Transverse colon (tissue), 4 donors: Measurements from ENCODE around the gene ZBTB7C. TPM values are rescaled to one million over a fixed set of nuclear protein-coding genes. Genes with fewer than 3 reads are reported as not detected.

Experiments
- DNase-seq: peaks from one replicate; pipeline ENCODE4 v3.0.0-alpha.2; 2019
- H3K27ac ChIP-seq, 4 donors: fragments of 200-600 bp; sonication (generic); 2 replicates each; pipeline ENCODE4 v1.5.1; 2016 to 2018; ENCODE audit warnings: inconsistent platforms in 4 of 4
- H3K27me3 ChIP-seq: fragments of 200-600 bp; sonication (generic); 2 replicates; pipeline ENCODE4 v1.5.1; 2017; ENCODE audit warnings: inconsistent platforms
- H3K36me3 ChIP-seq, 4 donors: fragments of 200-600 bp; sonication (generic); 2 replicates each; pipeline ENCODE4 v1.5.1; 2017 to 2019; ENCODE audit warnings: inconsistent platforms in 4 of 4
- H3K4me1 ChIP-seq, 4 donors: fragments of 200-600 bp; sonication (generic); 2 replicates each; pipeline ENCODE4 v1.5.1; 2017 to 2020; ENCODE audit warnings: inconsistent platforms in 4 of 4
- H3K4me3 ChIP-seq, 4 donors: fragments of 200-600 bp; sonication (generic); 1 replicate in 1 of 4; 2 replicates in 3 of 4; pipeline versions ENCODE4 v1.5.1 to v1.6.1; 2017 to 2019; ENCODE audit warnings: inconsistent platforms in 4 of 4
- H3K9me3 ChIP-seq, 2 donors: fragments of 200-600 bp; sonication (generic); 2 replicates each; pipeline ENCODE4 v1.5.1; 2017 to 2019; ENCODE audit warnings: inconsistent platforms in 2 of 2
- EP300 ChIP-seq: sonication (generic); formaldehyde crosslinking; IDR thresholded peaks from one replicate; pipeline ENCODE4 v1.6.1; 2017; ENCODE audit warnings: antibody characterized with exemption, low read depth
- POLR2A ChIP-seq: fragments of 450-650 bp; IDR thresholded peaks from one replicate; pipeline ENCODE4 v1.6.1; 2016; ENCODE audit warnings: antibody characterized with exemption, mild to moderate bottlenecking, moderate library complexity
- POLR2AphosphoS5 ChIP-seq, 3 donors: sonication (generic); formaldehyde crosslinking; IDR thresholded peaks; one replicate each; pipeline ENCODE4 v1.6.1; 2016; ENCODE audit warnings: antibody characterized with exemption in 3 of 3
- WGBS, 2 donors: methylation state at CpG; one replicate each; pipeline ENCODE4 v1.1.5; 2018; ENCODE audit warnings: low coverage in 1 of 2; 5-methylcytosine and 5-hydroxymethylcytosine counted together
- in situ Hi-C, 4 donors: fragments of 200-750 bp; cut with MboI; loops; one replicate each; pipeline versions ENCODE4 v1.15.0 to v1.15.1; 2017; ENCODE audit warnings: low sequenced_read_pairs in 3 of 4, low pct_ligation_motif_present in 1 of 4, low pct_unique_long_range_greater_than_20kb in 1 of 4
- intact Hi-C: fragments of 100-400 bp; cut with DNase I; formaldehyde crosslinking; loops from one replicate; pipeline ENCODE4 v1.15.1; 2023; ENCODE audit warnings: low total_unique reads
- total RNA-seq, 4 donors: library from RNA; depleted of rRNA; stranded (reverse); fragments of >200 nt; gene quantifications; one replicate each; pipeline ENCODE4 v1.1.0, GENCODE V29; 2016
- TF ChIP-seq, protein P1 (sequence below), 5 experiments: fragments of 200-600 bp in 3 of 5; fragments of 450-650 bp in 2 of 5; sonication (generic) in 3 of 5; IDR thresholded peaks; 1 replicate in 2 of 5; 2 replicates in 3 of 5; pipeline ENCODE4 v1.5.1; 2016 to 2017; ENCODE audit warnings: antibody characterized with exemption in 5 of 5, inconsistent platforms in 3 of 5, mild to moderate bottlenecking in 2 of 5, moderate library complexity in 1 of 5

Gene ZBTB7C
- total RNA-seq, 4 donors from 2014 or later = 38.4 to 81.2 (median 47.5) TPM

DNA sequence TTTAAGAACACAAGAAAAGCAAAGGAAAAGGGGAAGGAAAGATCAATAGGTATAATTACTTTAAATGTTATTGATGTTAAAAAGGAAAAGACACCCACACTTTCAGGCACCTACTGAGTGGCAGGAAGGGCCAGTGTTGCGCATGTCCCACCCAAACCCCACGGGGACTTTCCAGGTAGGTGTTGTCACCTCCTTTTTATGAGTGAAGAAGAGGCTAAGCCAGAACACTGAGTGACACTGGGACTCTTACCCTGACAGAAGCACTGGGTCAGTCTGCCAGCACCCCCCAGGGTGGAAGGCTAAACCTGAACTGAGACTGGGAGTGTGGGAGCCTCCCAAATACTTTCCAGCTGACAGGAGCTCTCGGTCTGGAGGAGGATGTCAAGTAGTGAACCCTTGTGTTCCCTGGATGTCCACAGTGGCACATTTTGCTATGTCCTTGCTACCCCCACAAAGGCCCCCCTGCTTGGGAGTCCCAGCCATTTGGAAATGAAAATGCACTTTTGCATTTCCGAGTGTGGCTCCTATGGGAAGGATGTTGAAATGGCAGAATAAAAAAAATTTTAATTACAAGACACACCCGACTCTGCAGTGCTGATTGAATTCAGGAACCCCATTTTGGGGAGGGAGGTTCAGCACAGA, 387.8 kb downstream of the ZBTB7C start:
- Histone ChIP-seq H3K36me3 (no peaks in the 10 kb centered on the region), H3K27me3 (peaks cover 23% of the 10 kb centered on the region), H3K27ac (no peak overlapping the region), H3K4me1 (no peaks in the 10 kb centered on the region), H3K9me3 (no peaks in the 10 kb centered on the region), H3K4me3 (no peak overlapping the region)
- WGBS, 2 donors = 50 to 59% methylated on average over 1 to 5 of the region's 5 CpGs
- in situ Hi-C loops (loop anchor here in 2 of 4 donors (5.0 to 10.0 kb wide), 2 partner anchors 244 to 423 kb away; no protein-coding TSS in a partner anchor), intact Hi-C loops (no loop called here)
- TF ChIP-seq POLR2A = no peak
- TF ChIP-seq, protein P1, sequence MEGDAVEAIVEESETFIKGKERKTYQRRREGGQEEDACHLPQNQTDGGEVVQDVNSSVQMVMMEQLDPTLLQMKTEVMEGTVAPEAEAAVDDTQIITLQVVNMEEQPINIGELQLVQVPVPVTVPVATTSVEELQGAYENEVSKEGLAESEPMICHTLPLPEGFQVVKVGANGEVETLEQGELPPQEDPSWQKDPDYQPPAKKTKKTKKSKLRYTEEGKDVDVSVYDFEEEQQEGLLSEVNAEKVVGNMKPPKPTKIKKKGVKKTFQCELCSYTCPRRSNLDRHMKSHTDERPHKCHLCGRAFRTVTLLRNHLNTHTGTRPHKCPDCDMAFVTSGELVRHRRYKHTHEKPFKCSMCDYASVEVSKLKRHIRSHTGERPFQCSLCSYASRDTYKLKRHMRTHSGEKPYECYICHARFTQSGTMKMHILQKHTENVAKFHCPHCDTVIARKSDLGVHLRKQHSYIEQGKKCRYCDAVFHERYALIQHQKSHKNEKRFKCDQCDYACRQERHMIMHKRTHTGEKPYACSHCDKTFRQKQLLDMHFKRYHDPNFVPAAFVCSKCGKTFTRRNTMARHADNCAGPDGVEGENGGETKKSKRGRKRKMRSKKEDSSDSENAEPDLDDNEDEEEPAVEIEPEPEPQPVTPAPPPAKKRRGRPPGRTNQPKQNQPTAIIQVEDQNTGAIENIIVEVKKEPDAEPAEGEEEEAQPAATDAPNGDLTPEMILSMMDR (IDR thresholded peaks at IDR 0.05) = no peak
- no peak for TF ChIP-seq POLR2AphosphoS5 (IDR thresholded peaks at IDR 0.05)
- no peak for TF ChIP-seq EP300
- DNase-seq = no peak

GRCh38 chr18:48020337-48021250, 388.6 kb downstream of the ZBTB7C start:
- Histone ChIP-seq H3K9me3 (no peaks in the 10 kb centered on the region), H3K36me3 (no peaks in the 10 kb centered on the region), H3K27ac (no peak overlapping the region), H3K4me3 (no peak overlapping the region), H3K27me3 (peaks cover 23% of the 10 kb centered on the region), H3K4me1 (no peaks in the 10 kb centered on the region)
- TF ChIP-seq, protein P1 (IDR thresholded peaks at IDR 0.05) = no peak
- TF ChIP-seq EP300 (no peak), POLR2A (no peak), POLR2AphosphoS5 (IDR thresholded peaks at IDR 0.05) (no peak)
- 67 to 70% methylated on average over 2 to 8 of the region's 8 CpGs for WGBS, 2 donors
- intact Hi-C loops (no loop called here), in situ Hi-C loops (loop anchor here in 2 of 4 donors (5.0 to 10.0 kb wide), 2 partner anchors 243 to 424 kb away; no protein-coding TSS in a partner anchor)
- DNase-seq = no peak

DNA sequence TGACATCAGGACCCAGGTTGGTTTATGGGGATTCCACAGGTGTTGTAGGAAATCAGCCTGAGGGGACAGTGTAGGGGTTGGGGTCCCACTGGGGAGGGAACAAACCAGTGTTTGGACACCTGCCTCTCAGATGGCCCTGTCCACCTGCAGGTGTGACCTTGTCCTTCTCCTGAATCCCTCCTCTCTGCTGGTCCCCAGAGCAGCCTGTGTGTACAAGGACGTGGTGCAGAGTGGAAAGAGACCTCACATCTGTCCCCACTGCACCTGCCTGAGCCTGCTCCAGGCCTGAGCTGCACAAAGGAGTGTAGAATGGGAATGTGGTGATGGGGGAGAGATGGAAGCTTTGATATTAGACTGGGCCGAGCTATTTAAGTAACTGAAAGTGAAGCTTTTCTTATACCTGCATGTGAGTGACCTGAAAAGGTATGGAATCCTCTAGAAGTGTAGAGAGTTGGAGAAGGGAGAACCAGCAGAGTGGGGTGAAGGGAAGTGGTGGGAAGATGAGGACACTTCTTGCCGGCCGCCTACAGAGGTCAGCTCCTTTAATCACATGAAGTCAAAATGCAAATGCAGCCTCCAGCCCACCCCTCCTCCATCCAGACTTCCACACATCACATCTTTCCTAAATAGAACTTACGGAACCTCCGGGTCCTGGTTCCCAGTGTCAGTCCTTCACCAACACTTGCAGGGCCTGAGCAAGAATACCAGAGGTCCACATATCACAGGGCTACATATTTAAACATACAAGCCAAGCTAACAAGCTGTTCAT, 389.4 kb downstream of the ZBTB7C start:
- WGBS, 2 donors = 73 to 77% methylated on average over 5 to 6 of the region's 6 CpGs
- Histone ChIP-seq H3K36me3 (no peaks in the 10 kb centered on the region), H3K27me3 (peaks cover 23% of the 10 kb centered on the region), H3K27ac (no peak overlapping the region), H3K9me3 (no peaks in the 10 kb centered on the region), H3K4me3 (no peak overlapping the region), H3K4me1 (no peaks in the 10 kb centered on the region)
- intact Hi-C loops (no loop called here), in situ Hi-C loops (loop anchor here in 3 of 4 donors (5.0 to 10.0 kb wide), 3 partner anchors 242 to 425 kb away; no protein-coding TSS in a partner anchor)
- no peak for DNase-seq
- no peak for TF ChIP-seq POLR2A
- no peak for TF ChIP-seq EP300
- TF ChIP-seq POLR2AphosphoS5 (IDR thresholded peaks at IDR 0.05) = no peak
- TF ChIP-seq, protein P1 (IDR thresholded peaks at IDR 0.05) = no peak
